Right renal cortex interstitium (tissue), 3 donors: Measurements from ENCODE around the gene GLI3. TPM values are rescaled to one million over a fixed set of nuclear protein-coding genes. Genes with fewer than 3 reads are reported as not detected.

Source experiments
- DNase-seq, 3 donors: peaks; one replicate each; pipeline ENCODE4 v3.0.0-alpha.2; 2013; ENCODE audit warnings: low read depth in 3 of 3, low spot score in 2 of 3
- polyA plus RNA-seq, 3 donors: library from polyadenylated mRNA; unstranded; fragments of 120-200 nt; gene quantifications; one replicate each; pipeline ENCODE4 v1.2.1, GENCODE V29; 2013; ENCODE audit not compliant: insufficient read length in 3 of 3

GLI3 gene
- polyA plus RNA-seq, 3 donors = 13.5 to 15.0 (median 14.5) TPM

GRCh38 chr7:42059275-42059674, 177.7 kb downstream of the GLI3 start:
- no peak for DNase-seq

GRCh38 chr7:42057331-42057730, 179.7 kb downstream of the GLI3 start:
- no peak for DNase-seq

GRCh38 chr7:42055171-42055570, 181.8 kb downstream of the GLI3 start:
- no peak for DNase-seq

GRCh38 chr7:42053834-42054233, 183.2 kb downstream of the GLI3 start:
- no peak for DNase-seq

GRCh38 chr7:42049761-42050160, 187.2 kb downstream of the GLI3 start:
- no peak for DNase-seq

- no peak for DNase-seq
These were observed 190.5 kb downstream of the GLI3 start for GRCh38 chr7:42046483-42046882.

- no peak for DNase-seq
These were observed 191.0 kb downstream of the GLI3 start for GRCh38 chr7:42045961-42046360.

- no peak for DNase-seq
These were observed 197.1 kb downstream of the GLI3 start for GRCh38 chr7:42039921-42040320.

- DNase-seq = no peak
These were observed 201.8 kb downstream of the GLI3 start for GRCh38 chr7:42035210-42035609.

- DNase-seq = no peak
These were observed 203.5 kb downstream of the GLI3 start for GRCh38 chr7:42033480-42033879.

- no peak for DNase-seq
These were observed 207.6 kb downstream of the GLI3 start for GRCh38 chr7:42029405-42029804.

- DNase-seq = no peak
These were observed 209.5 kb downstream of the GLI3 start for GRCh38 chr7:42027521-42027920.

- no peak for DNase-seq
These were observed 210.3 kb downstream of the GLI3 start for GRCh38 chr7:42026622-42027197.

GRCh38 chr7:42025635-42026375, 211.2 kb downstream of the GLI3 start:
- DNase-seq = no peak

GRCh38 chr7:42024537-42024936, 212.5 kb downstream of the GLI3 start:
- no peak for DNase-seq

GRCh38 chr7:42023262-42023661, 213.7 kb downstream of the GLI3 start:
- DNase-seq = peak in 1 of 3 donors; percentile 19

- no peak for DNase-seq
These were observed 214.2 kb downstream of the GLI3 start for GRCh38 chr7:42022791-42023190.

- no peak for DNase-seq
These were observed 215.0 kb downstream of the GLI3 start for GRCh38 chr7:42022056-42022455.

GRCh38 chr7:42021631-42022030, 215.4 kb downstream of the GLI3 start:
- no peak for DNase-seq

GRCh38 chr7:42020061-42020460, 216.9 kb downstream of the GLI3 start:
- DNase-seq = no peak

- DNase-seq = no peak
These were observed 219.5 kb downstream of the GLI3 start for GRCh38 chr7:42017349-42017986.

- DNase-seq = no peak
These were observed 220.5 kb downstream of the GLI3 start for GRCh38 chr7:42016517-42016916.
